Left renal pelvis (tissue), 4 donors: ENCODE data around the gene CAMK2N1. TPM values are rescaled to one million over a fixed set of nuclear protein-coding genes. Genes with fewer than 3 reads are reported as not detected.
"Not testable (repeated sequence)": the region's sequence is repeated elsewhere in the genome, so short reads cannot be mapped to it uniquely, and the experiment has no call there.

Experiments
- DNase-seq, 4 donors: peaks; one replicate each; pipeline ENCODE4 v3.0.0-alpha.2; 2013; ENCODE audit warnings: low read depth in 4 of 4, low spot score in 3 of 4
- polyA plus RNA-seq, 4 donors: library from polyadenylated mRNA; unstranded; fragments of 120-200 nt; gene quantifications; one replicate each; pipeline ENCODE4 v1.2.1, GENCODE V29; 2013; ENCODE audit not compliant: insufficient read length in 4 of 4

The CAMK2N1 gene
- 10 to 100 TPM; 30.4 to 87.2 (median 80.7) TPM for polyA plus RNA-seq

GRCh38 chr1:20485527-20486456 lies at the start of gene CAMK2N1:
Gene CAMK2N1, minus strand, starts transcription at chr1:20486210. Its CDS starts 831 bp downstream, at chr1:20485379.
- DNase-seq = no peak

GRCh38 chr1:20534659-20535417 lies 48.8 kb upstream of the CAMK2N1 start:
- DNase-seq = no peak

GRCh38 chr1:20533635-20534034 lies 47.6 kb upstream of the CAMK2N1 start:
- DNase-seq = no peak

- DNase-seq = no peak
These were observed 44.9 kb upstream of the CAMK2N1 start for GRCh38 chr1:20530901-20531300.

- no peak for DNase-seq
These were observed 44.3 kb upstream of the CAMK2N1 start for GRCh38 chr1:20530306-20530705.

- no peak for DNase-seq
These were observed 42.2 kb upstream of the CAMK2N1 start for GRCh38 chr1:20528221-20528620.

GRCh38 chr1:20526267-20526666 lies 40.3 kb upstream of the CAMK2N1 start:
- DNase-seq = no peak

- peak; percentile 65 to 78 (median 70) for DNase-seq
These were observed 36.2 kb upstream of the CAMK2N1 start for GRCh38 chr1:20521960-20522861.

GRCh38 chr1:20519609-20520262 lies 33.7 kb upstream of the CAMK2N1 start:
- not testable (repeated sequence) for DNase-seq

GRCh38 chr1:20511518-20512428 lies 25.8 kb upstream of the CAMK2N1 start:
- no peak for DNase-seq

- no peak for DNase-seq
These were observed 22.4 kb upstream of the CAMK2N1 start for GRCh38 chr1:20508411-20508771.

GRCh38 chr1:20507564-20508410 lies 21.8 kb upstream of the CAMK2N1 start, which contains the start of gene MUL1:
Gene MUL1, minus strand, starts transcription at chr1:20508151. Its CDS starts 127 bp downstream, at chr1:20508024.
- DNase-seq = peak; percentile 85 to 93 (median 88)

- DNase-seq = no peak
These were observed 21.2 kb upstream of the CAMK2N1 start for GRCh38 chr1:20507248-20507563.

GRCh38 chr1:20505488-20505887 lies 19.5 kb upstream of the CAMK2N1 start:
- no peak for DNase-seq

- DNase-seq = no peak
These were observed 14.7 kb upstream of the CAMK2N1 start for GRCh38 chr1:20500716-20501115.

- DNase-seq = no peak
These were observed 13.7 kb upstream of the CAMK2N1 start for GRCh38 chr1:20499718-20500117.

GRCh38 chr1:20499105-20499504 lies 13.1 kb upstream of the CAMK2N1 start:
- no peak for DNase-seq

- no peak for DNase-seq
These were observed 12.1 kb upstream of the CAMK2N1 start for GRCh38 chr1:20498116-20498515.
